D341Med (cell line): ENCODE data around the gene MORN4.
A peak's percentile ranks its signal among the peaks of the same experiment; 100 is the strongest.
"Not testable (repeated sequence)": the region's sequence is repeated elsewhere in the genome, so short reads cannot be mapped to it uniquely, and the experiment has no call there.

ENCODE experiments used
- DNase-seq: peaks from one replicate; pipeline ENCODE4 v3.0.0; 2012; ENCODE audit warnings: low spot score

The MORN4 gene

DNA sequence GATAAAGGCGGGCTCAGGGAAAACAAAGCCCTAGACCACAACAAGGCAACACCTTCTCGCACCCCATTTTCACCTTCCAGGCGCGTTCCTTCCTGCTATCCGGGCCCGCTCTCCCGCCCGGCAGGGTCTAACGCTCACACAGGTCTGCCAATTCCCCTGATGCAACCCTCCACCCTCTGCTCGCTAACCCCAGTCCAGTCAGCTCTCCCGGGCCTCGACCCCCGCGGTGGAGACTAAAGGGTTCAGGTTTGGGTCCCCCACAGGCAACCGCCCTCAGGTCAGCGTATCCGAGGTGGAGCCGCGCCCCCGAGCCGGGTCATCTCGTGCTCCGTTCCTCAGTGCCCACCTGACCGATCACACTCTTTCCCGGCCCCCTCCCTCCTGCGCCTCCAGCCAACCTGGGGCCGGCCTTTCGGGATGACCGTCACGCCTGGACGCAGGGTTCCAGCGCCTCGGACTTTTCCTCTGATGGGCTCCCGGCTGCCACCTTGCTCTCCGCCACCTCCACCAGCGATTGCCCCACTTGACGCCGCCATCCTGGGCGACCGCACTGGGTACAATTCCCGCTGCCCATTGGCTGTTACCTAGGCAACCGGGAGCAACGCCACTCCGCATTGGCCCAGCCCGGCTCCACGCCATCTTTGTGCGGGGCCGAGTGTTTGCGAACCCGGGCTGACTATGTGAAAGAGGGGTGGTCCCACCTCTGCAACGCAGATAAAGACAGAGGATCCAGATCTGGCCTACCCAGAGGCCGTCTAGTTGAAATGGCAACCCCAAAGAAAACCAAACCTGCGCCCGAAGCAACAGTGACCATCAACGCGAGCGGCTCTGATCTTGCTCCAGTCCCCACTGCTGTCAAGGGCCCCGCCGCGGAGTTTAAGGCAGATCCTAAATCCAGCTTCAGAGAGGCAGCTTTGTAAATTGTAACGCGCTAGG lies at the start of gene MORN4:
Gene MORN4, minus strand, starts transcription at position 552 of the 936 bp plus-strand sequence. CDS start 13,847 bp downstream, outside the sequence.
- peak; percentile 90 for DNase-seq

DNA sequence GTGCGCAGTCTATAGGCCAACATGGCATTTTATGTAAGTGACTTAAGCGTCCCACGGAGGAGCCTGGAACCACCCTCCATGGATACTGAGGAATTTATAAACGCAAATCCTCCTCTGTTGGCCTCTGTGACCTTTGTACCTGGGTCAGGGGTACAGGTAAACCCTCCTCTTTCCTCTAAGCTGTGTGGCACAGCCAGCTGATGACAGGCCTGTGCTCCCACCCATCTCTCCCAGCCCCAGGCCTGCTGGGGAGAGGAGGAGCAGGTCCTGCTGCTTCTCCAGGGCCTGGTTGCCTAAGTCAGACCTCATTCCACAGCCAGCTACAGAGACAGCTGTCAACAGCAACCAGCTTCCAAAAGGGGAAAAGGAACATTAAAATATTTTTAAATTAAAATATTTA lies 48.7 kb upstream of the MORN4 start:
- no peak for DNase-seq

DNA sequence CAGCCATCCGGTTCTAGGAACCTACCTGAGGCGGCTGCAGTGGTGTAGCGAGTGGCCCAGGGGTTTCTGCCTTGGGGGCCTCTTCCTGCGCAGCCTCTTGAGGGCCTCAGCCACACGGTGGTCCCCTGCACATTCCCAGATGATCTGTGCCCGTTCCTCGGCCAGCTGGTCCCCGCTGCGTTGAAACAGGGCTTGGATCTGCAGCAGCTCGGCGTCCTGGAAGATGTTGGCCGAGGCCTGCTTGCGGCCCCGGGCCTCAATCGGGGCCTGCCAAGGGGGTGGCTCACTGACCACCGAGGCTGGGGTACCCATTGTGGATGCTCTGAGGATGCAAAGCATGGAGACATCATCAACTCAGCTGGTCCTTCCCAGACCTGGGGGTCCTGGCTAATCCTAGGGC lies 46.3 kb upstream of the MORN4 start:
- no peak for DNase-seq

DNA sequence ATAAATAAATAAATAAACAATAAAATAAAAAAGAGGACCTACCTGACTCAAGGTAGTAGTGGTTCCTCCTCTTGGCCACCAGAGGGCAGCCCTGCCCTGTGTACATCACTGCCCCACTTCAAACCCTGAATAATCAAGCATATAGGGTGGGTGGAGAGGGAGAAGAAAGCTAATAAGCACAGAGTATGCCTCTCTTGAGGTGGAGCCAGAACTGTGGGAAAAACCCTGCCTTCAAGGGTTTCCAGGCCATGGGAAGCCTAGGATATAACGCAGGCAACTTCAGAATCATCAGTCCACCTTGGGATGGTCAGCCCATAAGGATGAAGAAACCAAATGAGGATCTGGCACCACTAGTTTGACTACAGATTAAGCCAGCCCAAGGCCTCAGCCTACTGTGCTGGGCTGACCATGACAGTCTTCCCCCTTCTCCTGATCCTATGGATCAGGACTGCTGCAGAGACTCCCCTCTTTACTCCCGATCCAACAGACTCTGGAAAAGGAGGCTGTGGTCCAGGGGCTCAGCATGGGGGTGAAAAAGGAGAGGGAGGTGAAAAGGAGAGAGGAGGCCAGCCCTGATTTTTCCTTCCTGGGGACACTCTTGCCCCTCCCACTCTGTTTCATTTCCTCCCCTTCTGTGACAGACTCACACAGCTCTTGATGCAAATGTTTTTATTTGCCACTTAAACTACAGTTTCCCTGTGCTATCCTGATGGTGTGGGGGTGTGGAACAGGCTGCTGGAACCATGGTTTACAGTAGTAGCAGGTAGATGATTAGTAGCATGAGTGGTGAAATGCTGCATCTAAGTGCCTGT lies 43.7 kb upstream of the MORN4 start:
- peak; percentile 68 for DNase-seq

DNA sequence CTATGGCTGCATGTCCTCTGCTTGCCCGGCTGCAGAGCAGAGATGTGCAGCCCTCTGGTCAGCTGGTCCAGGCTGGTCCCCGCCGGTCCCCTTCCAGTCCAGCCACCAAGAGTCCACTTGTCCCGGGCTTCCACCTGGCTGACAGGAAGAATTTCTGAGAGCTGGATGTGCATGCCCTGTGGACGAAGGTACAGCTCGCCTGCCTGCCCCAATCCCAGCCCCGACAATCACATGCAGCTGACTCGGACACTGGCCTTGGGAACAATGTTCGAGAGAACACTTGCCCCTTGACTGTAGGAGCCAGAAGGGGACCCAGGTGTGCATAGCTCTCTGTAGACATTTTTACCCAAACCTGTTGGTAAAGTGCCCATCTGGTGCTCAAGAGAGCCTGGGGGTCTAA lies 41.9 kb upstream of the MORN4 start:
- DNase-seq = no peak

DNA sequence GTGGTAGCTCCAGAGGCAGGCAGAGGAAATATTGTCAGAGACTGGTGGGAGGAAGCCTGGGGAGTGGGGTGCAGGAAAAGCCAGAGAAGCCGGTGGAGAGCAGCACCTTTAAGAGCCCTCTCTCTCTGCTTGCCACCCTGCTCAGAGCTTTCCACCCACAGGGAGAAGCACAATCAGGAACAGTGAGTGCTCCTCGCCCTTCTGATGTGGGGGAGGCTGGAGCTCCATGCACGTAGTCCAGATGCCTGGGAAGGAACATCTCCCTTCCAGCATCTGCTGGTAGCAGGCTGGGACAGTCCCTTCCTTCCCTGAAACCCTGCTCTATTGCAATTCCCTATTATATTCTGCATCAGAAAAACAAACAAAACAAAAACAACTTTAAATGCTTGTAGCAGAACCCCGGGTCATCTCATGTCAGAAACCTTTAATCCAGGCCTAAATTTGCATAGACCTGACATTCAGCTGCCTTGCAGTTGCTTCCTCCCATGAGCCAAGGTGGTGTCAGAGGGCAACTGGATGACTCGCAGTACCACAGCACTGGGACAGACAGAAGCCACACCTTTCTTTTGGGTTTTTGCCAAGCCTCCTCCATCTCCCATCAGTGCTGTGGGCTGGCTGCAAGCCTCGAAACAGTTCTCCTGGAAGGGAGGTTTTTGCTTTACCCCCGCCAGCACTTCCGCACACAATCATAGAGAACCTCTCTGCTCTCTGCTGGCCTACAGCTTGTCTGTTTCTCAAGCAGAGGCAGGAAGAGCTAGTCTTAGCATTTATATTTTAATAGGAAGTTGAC lies 40.6 kb upstream of the MORN4 start:
- DNase-seq = no peak

DNA sequence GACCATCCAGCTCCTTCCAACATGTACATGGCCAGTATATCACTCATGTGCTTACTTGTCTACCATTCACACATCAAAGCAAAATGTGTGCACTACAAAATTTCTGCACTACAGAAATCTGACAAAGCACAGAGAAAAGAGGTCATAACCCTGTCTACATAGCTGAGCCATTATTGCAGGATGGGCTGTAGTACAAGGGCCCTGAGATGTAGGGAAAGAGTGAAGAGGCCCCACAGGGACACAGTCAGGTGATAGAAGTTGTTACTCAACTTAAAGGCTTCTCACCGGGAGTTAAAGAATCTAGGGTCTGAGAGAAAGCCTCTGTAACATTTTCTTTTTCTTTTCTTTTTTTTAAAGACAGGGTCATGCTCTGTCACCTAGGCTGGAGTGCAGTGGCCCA lies 36.3 kb upstream of the MORN4 start:
- DNase-seq = no peak

DNA sequence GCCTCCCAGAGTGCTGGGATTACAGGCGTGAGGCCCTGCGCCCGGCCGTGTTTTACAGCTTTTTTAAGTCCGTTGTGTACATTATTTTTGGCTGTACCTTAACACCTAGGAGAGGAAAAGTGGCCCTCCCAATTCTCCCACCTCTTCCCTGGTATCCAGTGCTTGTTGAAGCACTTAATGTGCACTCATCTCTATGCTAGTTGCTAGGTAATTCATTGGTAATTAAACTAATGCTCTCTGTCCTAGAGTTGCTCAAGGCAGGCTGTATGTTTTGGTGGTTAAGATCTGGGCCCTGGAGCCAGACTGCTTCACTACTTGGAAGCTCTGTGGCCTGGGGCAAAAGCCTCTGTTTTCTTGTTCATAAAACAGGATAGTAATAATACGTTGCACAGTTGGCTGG lies 34.2 kb upstream of the MORN4 start:
- DNase-seq = no peak

DNA sequence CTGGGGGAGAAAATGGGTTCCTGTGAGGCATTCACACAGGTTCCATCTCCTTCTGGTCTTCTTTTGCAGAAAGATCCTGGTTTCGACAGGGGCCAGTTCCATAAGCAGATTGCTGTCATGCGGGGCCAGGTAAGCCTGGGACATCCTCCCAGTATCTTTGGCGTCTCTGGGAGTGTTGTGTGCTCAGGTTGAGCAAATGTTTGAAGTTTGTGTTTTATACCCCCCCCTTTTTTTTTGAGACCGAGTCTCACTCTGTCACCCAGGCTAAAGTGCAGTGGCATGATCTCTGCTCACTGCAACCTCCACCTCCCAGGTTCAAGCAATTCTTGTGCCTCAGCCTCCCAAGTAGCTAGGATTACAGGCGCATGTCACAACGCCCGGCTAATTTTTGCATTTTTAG lies 33.7 kb upstream of the MORN4 start:
- DNase-seq = no peak

DNA sequence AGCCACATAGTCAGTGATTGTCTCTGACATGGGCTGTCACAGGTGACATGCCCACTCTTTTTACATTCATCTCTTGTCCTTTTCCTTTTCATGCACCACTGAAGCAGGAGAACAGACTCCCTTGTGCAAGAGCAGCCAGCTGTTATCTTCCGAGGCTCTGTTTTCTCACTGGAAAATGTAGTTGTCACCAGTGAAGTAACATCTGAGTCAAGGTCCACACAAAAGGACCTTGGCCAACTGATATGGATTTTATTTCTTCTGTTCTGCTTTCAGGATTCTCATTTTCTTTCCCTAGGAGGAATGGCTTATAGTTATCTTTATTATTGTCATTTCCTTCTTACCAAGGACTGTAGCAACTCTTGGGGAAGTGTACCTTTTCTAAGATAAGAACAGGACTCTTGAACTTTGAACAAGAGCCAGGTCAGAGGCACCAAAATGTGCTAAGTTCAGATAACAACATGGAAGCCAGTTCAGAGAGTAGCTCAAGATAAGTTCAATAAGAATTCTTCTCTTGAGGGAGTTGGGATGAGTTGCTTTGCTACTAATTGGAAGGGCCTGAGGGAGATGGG lies 31.1 kb upstream of the MORN4 start:
- DNase-seq = no peak

DNA sequence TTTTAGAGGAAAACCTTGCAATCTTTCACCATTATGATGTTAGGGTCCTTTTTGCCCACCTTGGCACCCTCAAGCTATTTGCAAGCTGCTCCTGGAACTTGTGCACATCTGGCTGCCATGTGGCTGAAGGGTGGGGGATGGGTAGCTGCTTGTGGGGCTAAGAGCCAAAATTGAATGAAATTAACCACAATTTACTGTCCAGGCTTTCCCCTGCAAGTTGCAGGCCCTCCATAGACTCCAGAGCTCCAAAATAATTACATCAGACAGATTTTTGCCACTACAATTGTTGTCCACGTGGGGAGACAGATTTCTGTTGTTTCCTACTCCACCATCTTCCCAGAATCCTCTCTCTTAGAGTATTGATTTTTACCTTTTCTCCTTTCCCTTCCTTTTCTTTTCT lies 26.3 kb upstream of the MORN4 start:
- no peak for DNase-seq

DNA sequence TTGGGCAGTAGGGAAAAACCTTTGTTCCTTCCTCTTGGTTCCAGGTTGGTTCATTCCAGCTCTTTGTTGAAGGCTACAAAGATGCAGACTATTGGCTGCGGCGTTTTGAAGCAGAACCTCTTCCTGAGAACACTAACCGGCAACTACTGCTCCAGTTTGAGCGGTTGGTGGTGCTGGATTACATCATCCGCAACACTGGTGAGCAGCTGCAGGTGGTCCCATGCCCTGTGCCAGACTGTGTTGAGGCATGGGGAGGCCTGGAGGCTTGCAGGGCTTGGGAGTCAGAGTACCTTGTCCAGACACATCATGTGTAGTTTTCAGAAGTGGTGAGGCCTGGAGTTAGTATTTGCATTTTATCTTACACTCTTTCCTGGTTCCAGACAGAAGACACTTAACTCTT lies 23.5 kb upstream of the MORN4 start:
- no peak for DNase-seq

DNA sequence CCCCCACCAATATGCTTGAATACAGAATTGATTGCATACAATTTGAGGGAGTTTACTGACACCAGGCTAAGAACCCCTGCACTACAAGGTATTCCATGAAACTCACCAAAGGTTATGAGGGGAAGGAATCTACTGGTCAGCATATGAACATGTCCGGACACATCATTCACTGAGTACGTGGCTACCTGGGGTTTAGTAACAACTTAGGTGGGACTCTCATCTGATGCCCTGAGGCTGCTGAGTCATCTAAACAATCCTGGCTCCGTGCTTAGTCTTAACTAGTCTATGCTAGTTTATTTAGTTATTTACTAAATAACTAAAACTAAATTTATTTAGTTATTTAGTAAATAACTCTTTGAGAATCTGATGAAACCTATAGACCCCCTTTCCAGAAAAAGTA lies 18.5 kb upstream of the MORN4 start:
- no peak for DNase-seq

DNA sequence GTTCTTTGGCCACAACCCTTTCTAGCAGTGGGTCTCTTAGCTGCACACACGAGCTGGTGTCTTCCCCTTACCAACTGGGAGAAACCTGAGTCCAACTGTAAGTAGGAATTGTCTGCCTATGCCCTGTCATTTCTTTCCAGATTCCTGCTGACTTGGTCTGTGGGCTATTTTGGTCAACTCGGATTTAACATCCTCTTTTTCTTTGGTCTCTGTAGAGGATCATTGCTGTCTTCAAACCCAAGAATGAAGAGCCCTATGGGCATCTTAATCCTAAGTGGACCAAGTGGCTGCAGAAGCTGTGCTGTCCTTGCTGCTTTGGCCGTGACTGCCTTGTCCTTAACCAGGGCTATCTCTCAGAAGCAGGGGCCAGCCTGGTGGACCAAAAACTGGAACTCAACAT lies 17.4 kb upstream of the MORN4 start:
- DNase-seq = no peak

DNA sequence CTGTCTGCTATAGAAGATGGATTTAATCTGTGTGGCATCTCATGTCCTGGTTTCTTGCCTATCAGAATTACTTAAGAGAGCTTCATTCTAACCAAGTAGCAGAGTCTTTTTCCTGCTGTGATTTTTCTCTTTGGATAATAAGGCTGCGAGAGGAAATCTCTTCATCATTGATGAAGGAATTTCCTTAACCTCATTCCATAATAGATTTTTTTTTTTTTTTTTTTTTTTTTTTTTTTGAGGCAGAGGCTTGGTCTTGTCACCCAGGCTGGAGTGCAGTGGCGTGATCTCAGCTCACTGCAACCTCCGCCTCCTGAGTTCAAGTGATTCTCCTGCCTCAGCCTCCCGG lies 16.1 kb upstream of the MORN4 start:
- not testable (repeated sequence) for DNase-seq

DNA sequence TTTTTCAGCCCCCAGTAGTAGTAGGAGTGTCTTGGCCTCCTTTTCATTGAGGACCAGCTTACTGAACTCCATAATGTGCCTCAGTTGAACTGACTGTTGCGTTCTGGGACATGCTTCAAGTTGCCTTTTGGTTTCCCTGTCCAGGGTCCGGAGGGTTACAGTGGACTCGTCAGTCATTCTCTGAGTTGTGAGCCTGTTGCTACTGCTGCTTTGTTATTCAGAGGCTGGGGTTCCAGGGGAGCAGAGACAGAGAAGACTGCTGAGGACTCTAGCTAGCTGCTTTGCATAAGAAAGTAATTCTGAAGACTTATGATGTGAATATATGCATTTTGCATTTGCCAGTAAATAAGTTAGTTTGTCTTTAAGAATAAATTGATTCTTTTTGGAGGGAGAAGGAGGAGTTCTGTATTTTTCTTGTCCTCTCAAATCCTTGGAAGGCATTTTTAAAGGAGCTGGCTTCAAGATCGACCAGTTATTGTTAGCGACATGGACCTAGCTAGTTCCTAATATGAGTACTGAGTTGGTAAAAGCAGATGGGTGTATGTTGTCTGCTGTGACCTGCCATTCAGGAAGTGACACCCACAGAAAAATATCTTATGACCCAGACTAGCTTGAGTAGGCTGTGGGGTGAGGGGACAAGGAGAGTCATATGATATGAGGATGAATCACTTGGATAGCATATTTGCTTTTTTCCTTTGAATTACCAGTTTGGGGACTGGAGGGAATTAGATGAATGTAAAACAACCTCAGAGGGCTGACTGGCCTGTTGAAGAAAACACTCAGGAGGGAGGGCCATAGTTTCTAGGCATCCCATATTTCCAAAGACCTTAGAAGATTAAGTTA lies 15.5 kb upstream of the MORN4 start:
- DNase-seq = no peak

DNA sequence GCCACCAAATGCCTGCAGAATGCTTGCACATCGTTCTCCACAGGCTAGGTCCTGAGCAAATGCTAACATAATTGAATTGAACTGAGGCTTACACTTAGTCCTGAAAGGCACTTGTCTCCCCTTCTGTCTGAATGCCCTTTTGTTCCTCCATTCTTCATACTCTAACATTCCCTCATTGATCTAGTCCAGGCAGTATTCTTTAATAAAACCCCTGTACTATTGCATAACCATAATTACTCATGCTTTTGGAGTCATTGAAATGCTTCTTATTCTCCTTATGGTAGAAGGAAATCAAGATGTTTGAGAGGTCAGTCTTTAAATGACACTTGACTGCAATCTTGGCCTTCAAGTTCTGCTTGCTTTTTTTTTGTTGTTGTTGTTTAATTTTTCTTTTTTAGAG lies 14.3 kb upstream of the MORN4 start:
- DNase-seq = no peak

DNA sequence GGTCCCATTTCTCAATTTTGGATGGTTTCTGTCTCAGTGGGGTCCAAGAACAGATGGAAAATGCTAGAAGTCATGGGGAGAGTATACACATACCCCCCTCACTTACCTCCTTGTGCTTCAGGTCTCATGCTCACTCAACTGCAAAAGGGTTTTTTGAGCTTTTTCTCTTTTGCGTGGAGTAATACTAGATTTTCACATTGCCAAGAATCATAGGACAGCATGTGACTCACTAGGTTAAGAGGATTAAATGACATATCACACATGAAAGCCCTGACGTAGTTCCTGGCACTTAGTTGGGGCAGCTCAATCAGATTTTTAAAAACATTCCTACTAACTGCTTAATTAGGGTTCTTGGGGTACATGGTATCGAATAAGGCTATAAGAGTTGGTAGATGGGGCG lies 11.6 kb upstream of the MORN4 start:
- DNase-seq = no peak

DNA sequence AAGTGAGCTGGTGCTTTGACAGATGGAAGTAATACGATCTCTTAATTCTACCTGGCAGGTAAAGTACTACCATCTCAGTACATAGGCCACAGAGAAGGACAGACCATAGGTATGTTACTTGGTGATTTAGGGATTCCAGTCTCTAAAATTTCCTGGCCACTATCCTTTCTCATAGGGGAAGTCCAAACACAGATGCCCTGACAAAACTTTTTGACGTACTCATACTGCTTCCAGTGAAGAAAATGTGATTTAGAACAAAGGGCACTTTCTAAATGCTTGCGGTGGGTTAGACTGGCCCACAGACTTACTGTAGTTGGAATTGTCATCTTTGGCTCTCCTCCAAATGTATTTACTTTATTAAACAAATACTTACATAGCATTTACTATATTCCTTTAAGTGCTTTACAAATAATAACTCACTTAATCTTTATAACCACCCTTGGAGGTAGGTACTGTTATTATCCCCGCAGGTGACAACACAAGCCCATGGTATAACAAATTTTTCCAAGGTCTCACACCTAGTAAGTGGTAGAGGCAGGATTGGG lies 10.2 kb upstream of the MORN4 start:
- DNase-seq = no peak

DNA sequence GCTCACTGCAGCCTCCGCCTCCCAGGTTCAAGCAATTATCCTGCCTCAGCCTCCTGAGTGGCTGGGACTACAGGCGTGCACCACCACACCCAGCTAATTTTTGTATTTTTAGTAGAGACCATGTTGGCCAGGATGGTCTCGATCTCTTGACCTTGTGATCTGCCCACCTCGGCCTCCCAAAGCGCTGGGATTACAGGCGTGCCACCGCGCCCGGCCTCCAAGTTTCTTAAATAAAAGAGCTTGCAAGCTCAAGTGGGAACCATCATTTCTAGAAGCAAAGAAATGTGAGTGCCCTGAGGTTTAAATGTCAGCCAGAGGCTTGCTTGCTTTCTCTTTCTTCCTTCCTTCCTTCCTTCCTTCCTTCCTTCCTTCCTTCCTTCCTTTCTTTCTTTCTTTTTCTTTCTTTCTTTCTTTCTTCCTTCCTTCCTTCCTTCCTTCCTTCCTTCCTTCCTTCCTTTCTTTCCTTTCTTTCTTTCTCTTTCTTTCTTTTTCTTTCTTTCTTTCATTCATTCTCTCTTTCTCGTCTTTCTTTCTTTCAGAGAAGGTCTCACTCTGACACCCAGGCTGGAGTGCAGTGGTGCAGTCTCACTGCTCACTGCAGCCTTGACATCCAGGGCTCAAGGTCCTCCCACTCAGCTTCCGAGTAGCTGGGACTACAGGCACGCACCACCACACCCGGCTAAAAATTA lies 9.3 kb upstream of the MORN4 start:
- not testable (repeated sequence) for DNase-seq
